ENCODE data around the gene STARD3NL. TPM values are rescaled to one million over a fixed set of nuclear protein-coding genes. Genes with fewer than 3 reads are reported as not detected.
"Not testable (repeated sequence)": the region's sequence is repeated elsewhere in the genome, so short reads cannot be mapped to it uniquely, and the experiment has no call there.

The STARD3NL gene
- total RNA-seq, 1 experiment from 2014 or later = 66.4 TPM

DNA sequence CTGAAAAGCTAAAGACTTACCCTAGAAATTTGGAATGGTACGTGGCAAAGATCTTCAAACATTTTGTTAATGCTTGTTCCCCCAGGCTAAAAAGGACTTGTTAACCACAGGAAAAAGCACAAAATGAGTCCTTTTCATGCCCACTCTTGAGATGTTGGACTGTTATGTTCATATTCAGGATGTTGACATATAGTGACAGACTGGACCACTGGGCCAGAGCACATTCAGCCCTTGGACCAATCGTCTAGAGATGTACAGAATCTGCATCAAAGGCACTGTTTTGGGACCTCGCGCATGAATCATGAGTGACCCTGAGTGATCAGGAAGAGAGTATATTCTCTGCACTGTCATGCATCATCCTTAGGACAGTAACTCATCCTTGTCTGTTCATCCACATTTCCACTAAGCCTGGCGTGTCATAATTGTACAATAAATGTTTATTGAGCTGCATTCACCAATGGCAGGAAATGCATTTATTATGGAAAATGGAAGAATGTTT lies 70.1 kb downstream of the STARD3NL start:
- no peak overlapping the region for H3K4me3 Mint-ChIP-seq (ENCODE audit: low read depth, unreplicated experiment)
- no peaks in the 10 kb centered on the region for H3K36me3 Mint-ChIP-seq (ENCODE audit: insufficient read depth, unreplicated experiment)
- peaks cover 14% of the 10 kb centered on the region for H3K27me3 Mint-ChIP-seq (ENCODE audit: unreplicated experiment)
- no peaks in the 10 kb centered on the region for H3K4me1 Mint-ChIP-seq (ENCODE audit: low read depth, unreplicated experiment)
- DNase-seq = no peak
- no peaks in the 10 kb centered on the region for H3K9me3 Mint-ChIP-seq (ENCODE audit: low read depth, unreplicated experiment)
- BruUV-seq (replicated peaks) = no TSS peak
- intact Hi-C loops (cut with micrococcal nuclease; ENCODE audit: unreplicated experiment) = no loop called here
- TF ChIP-seq, protein P1, sequence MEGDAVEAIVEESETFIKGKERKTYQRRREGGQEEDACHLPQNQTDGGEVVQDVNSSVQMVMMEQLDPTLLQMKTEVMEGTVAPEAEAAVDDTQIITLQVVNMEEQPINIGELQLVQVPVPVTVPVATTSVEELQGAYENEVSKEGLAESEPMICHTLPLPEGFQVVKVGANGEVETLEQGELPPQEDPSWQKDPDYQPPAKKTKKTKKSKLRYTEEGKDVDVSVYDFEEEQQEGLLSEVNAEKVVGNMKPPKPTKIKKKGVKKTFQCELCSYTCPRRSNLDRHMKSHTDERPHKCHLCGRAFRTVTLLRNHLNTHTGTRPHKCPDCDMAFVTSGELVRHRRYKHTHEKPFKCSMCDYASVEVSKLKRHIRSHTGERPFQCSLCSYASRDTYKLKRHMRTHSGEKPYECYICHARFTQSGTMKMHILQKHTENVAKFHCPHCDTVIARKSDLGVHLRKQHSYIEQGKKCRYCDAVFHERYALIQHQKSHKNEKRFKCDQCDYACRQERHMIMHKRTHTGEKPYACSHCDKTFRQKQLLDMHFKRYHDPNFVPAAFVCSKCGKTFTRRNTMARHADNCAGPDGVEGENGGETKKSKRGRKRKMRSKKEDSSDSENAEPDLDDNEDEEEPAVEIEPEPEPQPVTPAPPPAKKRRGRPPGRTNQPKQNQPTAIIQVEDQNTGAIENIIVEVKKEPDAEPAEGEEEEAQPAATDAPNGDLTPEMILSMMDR (IDR thresholded peaks at IDR 0.05; ENCODE audit: unreplicated experiment) = no peak
- CTCF ChIA-PET = no interaction called here
- H3K27ac Mint-ChIP-seq (ENCODE audit: unreplicated experiment) = no peak overlapping the region

- H3K9me3 Mint-ChIP-seq (ENCODE audit: low read depth, unreplicated experiment); CTCF ChIA-PET; DNase-seq; H3K27ac Mint-ChIP-seq (ENCODE audit: unreplicated experiment); H3K4me1 Mint-ChIP-seq (ENCODE audit: low read depth, unreplicated experiment); intact Hi-C loops (cut with micrococcal nuclease; ENCODE audit: unreplicated experiment); BruUV-seq (replicated peaks); H3K4me3 Mint-ChIP-seq (ENCODE audit: low read depth, unreplicated experiment); H3K36me3 Mint-ChIP-seq (ENCODE audit: insufficient read depth, unreplicated experiment): not testable (repeated sequence)
- H3K27me3 Mint-ChIP-seq (ENCODE audit: unreplicated experiment) = peaks cover 14% of the 10 kb centered on the region
Observed at GRCh38 chr7:38249849-38250248, 71.8 kb downstream of the STARD3NL start.

DNA sequence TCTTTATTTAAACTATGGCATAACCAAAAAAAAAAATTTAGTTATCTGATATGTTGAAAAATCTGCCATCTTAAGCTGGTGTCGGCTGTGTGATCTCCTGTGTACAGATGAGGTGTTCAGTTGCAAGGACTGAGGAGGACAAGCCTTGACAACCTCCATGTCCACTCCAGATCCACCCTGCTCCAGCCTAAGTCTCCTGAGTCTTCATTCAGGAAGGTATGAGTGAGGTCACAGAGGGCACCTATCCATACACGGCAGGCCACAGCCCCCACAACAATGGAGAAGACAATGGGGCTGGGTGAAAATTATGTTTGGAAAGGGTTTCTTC lies 79.3 kb downstream of the STARD3NL start:
- H3K9me3 Mint-ChIP-seq (ENCODE audit: low read depth, unreplicated experiment) = no peaks in the 10 kb centered on the region
- no TSS peak for BruUV-seq (replicated peaks)
- intact Hi-C loops (cut with micrococcal nuclease; ENCODE audit: unreplicated experiment) = no loop called here
- DNase-seq = no peak
- CTCF ChIA-PET = no interaction called here
- H3K27ac Mint-ChIP-seq (ENCODE audit: unreplicated experiment) = no peak overlapping the region
- TF ChIP-seq, protein P1 (IDR thresholded peaks at IDR 0.05; ENCODE audit: unreplicated experiment) = no peak
- no peak overlapping the region for H3K4me3 Mint-ChIP-seq (ENCODE audit: low read depth, unreplicated experiment)
- no peaks in the 10 kb centered on the region for H3K27me3 Mint-ChIP-seq (ENCODE audit: unreplicated experiment)
- no peaks in the 10 kb centered on the region for H3K36me3 Mint-ChIP-seq (ENCODE audit: insufficient read depth, unreplicated experiment)
- H3K4me1 Mint-ChIP-seq (ENCODE audit: low read depth, unreplicated experiment) = no peaks in the 10 kb centered on the region

DNA sequence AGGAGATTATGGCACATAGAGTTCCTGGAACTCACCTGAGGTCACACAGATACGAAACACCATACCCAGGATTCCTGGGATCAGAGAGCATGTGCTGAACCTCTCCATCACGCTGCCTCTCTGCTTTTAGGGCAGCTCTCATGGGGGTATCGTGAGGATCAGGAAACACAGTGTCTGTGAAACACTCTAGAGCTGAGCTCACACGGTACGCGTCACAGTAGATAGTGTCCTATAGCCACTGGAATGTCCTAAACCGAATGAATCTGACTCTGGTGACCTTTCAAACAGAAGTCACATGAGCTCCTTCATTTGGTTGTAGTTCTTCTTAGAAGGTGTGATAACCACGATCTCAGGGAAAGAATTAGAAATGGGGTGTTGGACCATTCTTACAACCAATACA lies 81.1 kb downstream of the STARD3NL start:
- CTCF ChIA-PET; BruUV-seq (replicated peaks); H3K4me1 Mint-ChIP-seq (ENCODE audit: low read depth, unreplicated experiment); DNase-seq; H3K4me3 Mint-ChIP-seq (ENCODE audit: low read depth, unreplicated experiment); H3K27ac Mint-ChIP-seq (ENCODE audit: unreplicated experiment); H3K9me3 Mint-ChIP-seq (ENCODE audit: low read depth, unreplicated experiment); H3K36me3 Mint-ChIP-seq (ENCODE audit: insufficient read depth, unreplicated experiment); H3K27me3 Mint-ChIP-seq (ENCODE audit: unreplicated experiment); intact Hi-C loops (cut with micrococcal nuclease; ENCODE audit: unreplicated experiment): not testable (repeated sequence)

DNA sequence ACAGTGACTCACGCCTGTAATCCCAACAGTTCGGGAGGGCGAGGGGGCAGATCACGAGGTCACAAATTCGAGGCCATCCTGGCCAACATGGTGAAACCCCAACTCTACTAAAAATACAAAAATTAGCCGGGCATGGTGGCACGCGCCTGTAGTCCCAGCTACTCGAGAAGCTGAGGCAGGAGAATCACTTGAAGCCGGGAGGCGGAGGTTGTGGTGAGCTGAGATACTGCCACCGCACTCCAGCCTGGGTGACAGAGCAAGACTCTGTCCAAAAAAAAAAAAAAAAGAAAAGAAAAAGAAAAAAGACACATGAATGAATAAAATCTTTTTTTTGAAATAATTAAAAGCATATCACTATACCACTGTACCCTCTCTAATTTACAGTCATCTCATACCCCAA lies 83.6 kb downstream of the STARD3NL start:
- CTCF ChIA-PET = not testable (repeated sequence)

GRCh38 chr7:38262026-38262425 lies 84.0 kb downstream of the STARD3NL start:
- H3K4me1 Mint-ChIP-seq (ENCODE audit: low read depth, unreplicated experiment); CTCF ChIA-PET; H3K4me3 Mint-ChIP-seq (ENCODE audit: low read depth, unreplicated experiment); H3K36me3 Mint-ChIP-seq (ENCODE audit: insufficient read depth, unreplicated experiment); H3K27ac Mint-ChIP-seq (ENCODE audit: unreplicated experiment); H3K9me3 Mint-ChIP-seq (ENCODE audit: low read depth, unreplicated experiment); DNase-seq; intact Hi-C loops (cut with micrococcal nuclease; ENCODE audit: unreplicated experiment); BruUV-seq (replicated peaks); H3K27me3 Mint-ChIP-seq (ENCODE audit: unreplicated experiment): not testable (repeated sequence)

More for the DNA sequence above, 83.6 kb downstream of the STARD3NL start:
- H3K27me3 Mint-ChIP-seq (ENCODE audit: unreplicated experiment); H3K4me1 Mint-ChIP-seq (ENCODE audit: low read depth, unreplicated experiment); DNase-seq; H3K4me3 Mint-ChIP-seq (ENCODE audit: low read depth, unreplicated experiment); intact Hi-C loops (cut with micrococcal nuclease; ENCODE audit: unreplicated experiment); H3K9me3 Mint-ChIP-seq (ENCODE audit: low read depth, unreplicated experiment); H3K27ac Mint-ChIP-seq (ENCODE audit: unreplicated experiment); H3K36me3 Mint-ChIP-seq (ENCODE audit: insufficient read depth, unreplicated experiment); BruUV-seq (replicated peaks): not testable (repeated sequence)
